Measurements from ENCODE around the gene NT5DC3.

DNA sequence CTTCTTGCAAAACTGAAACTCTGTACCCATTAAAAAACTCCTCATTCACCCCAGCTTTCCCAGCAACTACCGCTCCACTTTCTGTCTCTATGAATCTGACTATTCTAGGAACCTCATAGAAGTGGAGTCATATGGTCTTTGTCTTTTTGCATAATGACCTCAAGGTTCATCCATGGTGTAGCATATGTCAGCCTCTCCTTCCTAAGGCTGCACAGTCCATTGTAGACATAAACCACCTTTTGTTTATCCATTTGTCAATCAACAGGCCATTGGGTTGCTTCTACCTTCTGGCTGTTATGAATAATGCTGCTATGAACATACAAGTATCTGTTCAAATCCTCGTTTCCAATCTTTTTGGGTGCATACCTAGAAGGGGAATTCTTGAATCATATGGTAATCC is 21.1 kb downstream of the NT5DC3 start:
- TF ChIP-seq OSR1 (CRISPR knock-in tag; IDR thresholded peaks at IDR 0.05) (no peak), ZNF8 (CRISPR knock-in tag; IDR thresholded peaks at IDR 0.05) (no peak), ISL1 (CRISPR knock-in tag; IDR thresholded peaks at IDR 0.05) (no peak), PPARA (CRISPR knock-in tag; IDR thresholded peaks at IDR 0.05; ENCODE audit: borderline replicate concordance) (no peak), ZNF70 (CRISPR knock-in tag; IDR thresholded peaks at IDR 0.05) (no peak)
- TF ChIP-seq, protein P1, sequence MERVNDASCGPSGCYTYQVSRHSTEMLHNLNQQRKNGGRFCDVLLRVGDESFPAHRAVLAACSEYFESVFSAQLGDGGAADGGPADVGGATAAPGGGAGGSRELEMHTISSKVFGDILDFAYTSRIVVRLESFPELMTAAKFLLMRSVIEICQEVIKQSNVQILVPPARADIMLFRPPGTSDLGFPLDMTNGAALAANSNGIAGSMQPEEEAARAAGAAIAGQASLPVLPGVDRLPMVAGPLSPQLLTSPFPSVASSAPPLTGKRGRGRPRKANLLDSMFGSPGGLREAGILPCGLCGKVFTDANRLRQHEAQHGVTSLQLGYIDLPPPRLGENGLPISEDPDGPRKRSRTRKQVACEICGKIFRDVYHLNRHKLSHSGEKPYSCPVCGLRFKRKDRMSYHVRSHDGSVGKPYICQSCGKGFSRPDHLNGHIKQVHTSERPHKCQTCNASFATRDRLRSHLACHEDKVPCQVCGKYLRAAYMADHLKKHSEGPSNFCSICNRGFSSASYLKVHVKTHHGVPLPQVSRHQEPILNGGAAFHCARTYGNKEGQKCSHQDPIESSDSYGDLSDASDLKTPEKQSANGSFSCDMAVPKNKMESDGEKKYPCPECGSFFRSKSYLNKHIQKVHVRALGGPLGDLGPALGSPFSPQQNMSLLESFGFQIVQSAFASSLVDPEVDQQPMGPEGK (CRISPR knock-in tag; IDR thresholded peaks at IDR 0.05; ENCODE audit: borderline replicate concordance): no peak
- TF ChIP-seq, protein P2, sequence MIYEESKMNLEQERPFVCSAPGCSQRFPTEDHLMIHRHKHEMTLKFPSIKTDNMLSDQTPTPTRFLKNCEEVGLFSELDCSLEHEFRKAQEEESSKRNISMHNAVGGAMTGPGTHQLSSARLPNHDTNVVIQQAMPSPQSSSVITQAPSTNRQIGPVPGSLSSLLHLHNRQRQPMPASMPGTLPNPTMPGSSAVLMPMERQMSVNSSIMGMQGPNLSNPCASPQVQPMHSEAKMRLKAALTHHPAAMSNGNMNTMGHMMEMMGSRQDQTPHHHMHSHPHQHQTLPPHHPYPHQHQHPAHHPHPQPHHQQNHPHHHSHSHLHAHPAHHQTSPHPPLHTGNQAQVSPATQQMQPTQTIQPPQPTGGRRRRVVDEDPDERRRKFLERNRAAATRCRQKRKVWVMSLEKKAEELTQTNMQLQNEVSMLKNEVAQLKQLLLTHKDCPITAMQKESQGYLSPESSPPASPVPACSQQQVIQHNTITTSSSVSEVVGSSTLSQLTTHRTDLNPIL (CRISPR knock-in tag; IDR thresholded peaks at IDR 0.05; ENCODE audit: low read depth): no peak

All from SK-N-SH treated with all-trans-retinoic acid at 6 μM for 48 hours (cell line).